MM.1S (cell line): Measurements from ENCODE around the gene TNFRSF8.

Source experiments
- DNase-seq: peaks from one replicate; pipeline ENCODE4 v3.0.0-alpha.2; 2015
- H2AFZ ChIP-seq: fragments of 300-600 bp; sonication (generic); 2 replicates; pipeline ENCODE4 v1.6.0; 2016; ENCODE audit warnings: antibody characterized with exemption, low read length
- H3F3A ChIP-seq: fragments of 300-600 bp; sonication (generic); 2 replicates; pipeline ENCODE4 v1.6.1; 2016; ENCODE audit warnings: mild to moderate bottlenecking, antibody characterized with exemption, low read length, moderate library complexity, mixed read lengths; ENCODE audit not compliant: insufficient read depth
- H3K27ac ChIP-seq: fragments of 300-600 bp; sonication (generic); 2 replicates; pipeline ENCODE4 v1.5.1; 2016; ENCODE audit warnings: mild to moderate bottlenecking, low read length
- H3K27me3 ChIP-seq: fragments of 300-600 bp; sonication (generic); replicated peaks from 2 replicates; pipeline ENCODE4 v1.6.0; 2016; ENCODE audit warnings: low read length; ENCODE audit not compliant: insufficient read depth
- H3K36me3 ChIP-seq: fragments of 300-600 bp; sonication (generic); replicated peaks from 2 replicates; pipeline ENCODE4 v1.6.1; 2016; ENCODE audit warnings: mild to moderate bottlenecking, low read length, mixed read lengths; ENCODE audit not compliant: insufficient read depth
- H3K4me1 ChIP-seq: fragments of 300-600 bp; sonication (generic); 2 replicates; pipeline ENCODE4 v1.6.1; 2016; ENCODE audit warnings: low read length, mixed read lengths
- H3K4me2 ChIP-seq: fragments of 300-600 bp; sonication (generic); 2 replicates; pipeline ENCODE4 v1.6.0; 2016; ENCODE audit warnings: low read depth, low read length
- H3K4me3 ChIP-seq: fragments of 300-600 bp; sonication (generic); 2 replicates; pipeline ENCODE4 v1.5.1; 2016; ENCODE audit warnings: low read length, mixed read lengths
- H3K79me2 ChIP-seq: fragments of 300-600 bp; sonication (generic); 2 replicates; pipeline ENCODE4 v1.6.1; 2016; ENCODE audit warnings: mixed run types, low read length, mixed read lengths
- H3K9ac ChIP-seq: fragments of 300-600 bp; sonication (generic); 2 replicates; pipeline ENCODE4 v1.6.1; 2016; ENCODE audit warnings: low read length, mixed read lengths
- H3K9me2 ChIP-seq: fragments of 300-600 bp; sonication (generic); replicated peaks from 2 replicates; pipeline ENCODE4 v1.6.1; 2016; ENCODE audit warnings: mild to moderate bottlenecking, low read length, mixed read lengths; ENCODE audit not compliant: insufficient read depth
- H3K9me3 ChIP-seq: fragments of 300-600 bp; sonication (generic); replicated peaks from 2 replicates; pipeline ENCODE4 v1.6.1; 2016; ENCODE audit warnings: mild to moderate bottlenecking, low read length, mixed read lengths; ENCODE audit not compliant: insufficient read depth
- H4K20me1 ChIP-seq: fragments of 300-600 bp; sonication (generic); 2 replicates; pipeline ENCODE4 v1.6.1; 2016; ENCODE audit warnings: mild to moderate bottlenecking, low read length, moderate library complexity, mixed read lengths; ENCODE audit not compliant: insufficient read depth
- CTCF ChIP-seq: fragments of 300-600 bp; sonication (generic); IDR thresholded peaks from 2 replicates; pipeline ENCODE4 v1.5.1; 2016; ENCODE audit warnings: antibody characterized with exemption, low read length, mixed read lengths
- EZH2 ChIP-seq: fragments of 300-600 bp; sonication (generic); optimal IDR thresholded peaks from 2 replicates; pipeline ENCODE3; 2017; ENCODE audit warnings: low read depth, mild to moderate bottlenecking, antibody characterized with exemption, low read length, mixed read lengths
- EZH2phosphoT487 ChIP-seq: fragments of 300-600 bp; sonication (generic); IDR thresholded peaks from 2 replicates; pipeline ENCODE4 v1.6.1; 2018; ENCODE audit warnings: antibody characterized with exemption, low read length

TNFRSF8 gene

GRCh38 chr1:12144236-12144635 lies 81.1 kb downstream of the TNFRSF8 start:
- Histone ChIP-seq H3F3A (no peaks in the 10 kb centered on the region), H3K4me1 (peaks cover 21% of the 10 kb centered on the region), H3K9me2 (no peaks in the 10 kb centered on the region), H3K36me3 (no peaks in the 10 kb centered on the region), H4K20me1 (no peaks in the 10 kb centered on the region), H3K4me3 (no peak overlapping the region), H3K79me2 (no peaks in the 10 kb centered on the region), H3K9ac (no peak overlapping the region), H3K9me3 (no peaks in the 10 kb centered on the region), H3K27ac (no peak overlapping the region), H3K27me3 (peaks cover 16% of the 10 kb centered on the region), H3K4me2 (no peak overlapping the region), H2AFZ (no peak overlapping the region)
- DNase-seq, result no peak
- TF ChIP-seq EZH2 (no peak), EZH2phosphoT487 (no peak)

GRCh38 chr1:12144969-12145368 lies 81.9 kb downstream of the TNFRSF8 start:
- no peak for DNase-seq
- Histone ChIP-seq H3K27me3 (peaks cover 16% of the 10 kb centered on the region), H3K4me1 (peaks cover 21% of the 10 kb centered on the region), H3K9ac (no peak overlapping the region), H2AFZ (no peak overlapping the region), H3K9me3 (no peaks in the 10 kb centered on the region), H3K27ac (no peak overlapping the region), H3K4me2 (no peak overlapping the region), H4K20me1 (no peaks in the 10 kb centered on the region), H3K4me3 (no peak overlapping the region), H3F3A (no peaks in the 10 kb centered on the region), H3K79me2 (no peaks in the 10 kb centered on the region), H3K9me2 (no peaks in the 10 kb centered on the region), H3K36me3 (no peaks in the 10 kb centered on the region)
- TF ChIP-seq EZH2 (no peak), EZH2phosphoT487 (no peak), CTCF (no peak)

- Histone ChIP-seq H3K79me2 (no peaks in the 10 kb centered on the region), H2AFZ (no peak overlapping the region), H3K9ac (no peak overlapping the region), H3K27me3 (peaks cover 16% of the 10 kb centered on the region), H3K9me3 (no peaks in the 10 kb centered on the region), H3K27ac (no peak overlapping the region), H3F3A (no peaks in the 10 kb centered on the region), H3K9me2 (no peaks in the 10 kb centered on the region), H3K4me3 (no peak overlapping the region), H3K36me3 (no peaks in the 10 kb centered on the region), H3K4me1 (peaks cover 21% of the 10 kb centered on the region), H4K20me1 (no peaks in the 10 kb centered on the region), H3K4me2 (no peak overlapping the region)
- DNase-seq, result no peak
- TF ChIP-seq EZH2 (no peak), EZH2phosphoT487 (no peak), CTCF (no peak)
These were observed 82.7 kb downstream of the TNFRSF8 start for GRCh38 chr1:12145616-12146342.

GRCh38 chr1:12146343-12147112 lies 83.4 kb downstream of the TNFRSF8 start:
- H3K4me2 ChIP-seq, result no peak overlapping the region
- H3K79me2 ChIP-seq, result no peaks in the 10 kb centered on the region
- no peak overlapping the region for H3K27ac ChIP-seq
- H4K20me1 ChIP-seq, result no peaks in the 10 kb centered on the region
- H3K27me3 ChIP-seq, result peaks cover 11% of the 10 kb centered on the region
- H2AFZ ChIP-seq, result no peak overlapping the region
- no peak overlapping the region for H3K9ac ChIP-seq
- no peaks in the 10 kb centered on the region for H3F3A ChIP-seq
- DNase-seq, result no peak
- no peaks in the 10 kb centered on the region for H3K9me3 ChIP-seq
- H3K36me3 ChIP-seq, result no peaks in the 10 kb centered on the region
- H3K4me1 ChIP-seq, result peaks cover 21% of the 10 kb centered on the region
- TF ChIP-seq EZH2phosphoT487 (no peak), EZH2 (no peak), CTCF (no peak)
- H3K4me3 ChIP-seq, result no peak overlapping the region
- no peaks in the 10 kb centered on the region for H3K9me2 ChIP-seq
